Body of pancreas (tissue), 4 donors: ENCODE data around the gene DAAM1. TPM values are rescaled to one million over a fixed set of nuclear protein-coding genes. Genes with fewer than 3 reads are reported as not detected.
A peak's percentile ranks its signal among the peaks of the same experiment; 100 is the strongest.

ENCODE experiments used
- ATAC-seq: fragments of 150-250 bp; one replicate; pipeline ENCODE4 v1.9.1; 2016
- DNase-seq, 4 donors: peaks; one replicate each; pipeline ENCODE4 v3.0.0-alpha.2; 2019
- H3K27ac ChIP-seq, 4 donors: fragments of 200-600 bp; sonication (generic); 1 replicate in 3 of 4; 2 replicates in 1 of 4; pipeline versions ENCODE4 v1.5.1 to v1.6.1; 2016 to 2019; ENCODE audit warnings: mild to moderate bottlenecking in 1 of 4, mixed read lengths in 1 of 4, moderate library complexity in 1 of 4
- H3K27me3 ChIP-seq, 2 donors: fragments of 200-600 bp; sonication (generic); one replicate each; pipeline ENCODE4 v1.6.0; 2016; ENCODE audit warnings: mild to moderate bottlenecking in 1 of 2
- H3K36me3 ChIP-seq, 2 donors: fragments of 200-600 bp; sonication (generic); replicated peaks in 1 of 2; 2 replicates each; pipeline ENCODE4 v1.5.1; 2016; ENCODE audit warnings: low read depth in 2 of 2; ENCODE audit not compliant: insufficient read depth in 1 of 2
- H3K4me1 ChIP-seq: fragments of 200-600 bp; sonication (generic); one replicate; pipeline ENCODE4 v1.6.0; 2016
- H3K4me3 ChIP-seq, 2 donors: fragments of 200-600 bp; sonication (generic); 1 replicate in 1 of 2; 2 replicates in 1 of 2; pipeline ENCODE4 v1.5.1; 2016 to 2019
- H3K9me3 ChIP-seq, 3 donors: fragments of 200-600 bp; sonication (generic); 1 replicate in 2 of 3; 2 replicates in 1 of 3; pipeline ENCODE4 v1.5.1; 2016
- POLR2A ChIP-seq, 3 donors: fragments of 450-650 bp; IDR thresholded peaks; one replicate each; pipeline ENCODE4 v1.6.1; 2016; ENCODE audit warnings: antibody characterized with exemption in 3 of 3, mild to moderate bottlenecking in 2 of 3
- WGBS, 2 donors: methylation state at CpG; one replicate each; pipeline ENCODE4 v1.1.5; 2017; 5-methylcytosine and 5-hydroxymethylcytosine counted together
- intact Hi-C: fragments of 100-400 bp; cut with DNase I; formaldehyde crosslinking; loops from one replicate; pipeline ENCODE4 v1.15.1; 2023
- total RNA-seq, 2 donors: library from RNA; depleted of rRNA; stranded (reverse); fragments of >200 nt; gene quantifications; one replicate each; pipeline ENCODE4 v1.1.0, GENCODE V29; 2016
- TF ChIP-seq, protein P1 (sequence below), 7 experiments: fragments of 450-650 bp in 4 of 7; fragments of 200-600 bp in 3 of 7; sonication (generic) in 3 of 7; IDR thresholded peaks; one replicate each; pipeline ENCODE4 v1.5.1; 2016 to 2019; ENCODE audit warnings: antibody characterized with exemption in 7 of 7

DAAM1 gene
- total RNA-seq, 2 donors from 2014 or later = 16.9 to 42.5 TPM

DNA sequence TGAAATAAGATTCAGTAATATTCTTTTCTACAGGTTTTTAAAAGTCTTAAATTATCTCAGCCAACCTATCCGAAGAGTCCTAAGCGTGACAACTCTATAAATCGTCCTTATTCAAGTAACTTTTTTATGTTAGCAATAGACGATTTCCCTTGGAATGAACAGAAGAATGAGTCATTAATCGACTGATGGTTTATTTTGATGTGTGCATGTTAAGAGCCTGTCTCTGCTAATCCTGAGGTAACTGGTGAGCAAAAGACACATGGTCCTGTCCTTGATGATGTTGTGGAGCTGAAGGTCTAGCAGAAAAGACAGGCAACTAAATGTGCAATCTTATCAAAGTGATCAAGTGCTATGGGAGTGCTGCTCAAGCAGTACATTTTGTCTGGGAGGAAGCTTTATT is 80.4 kb downstream of the DAAM1 start:
- intact Hi-C loops = no loop called here
- no peak for DNase-seq
- no peaks in the 10 kb centered on the region for H3K9me3 ChIP-seq
- H3K27ac ChIP-seq = no peak overlapping the region
- no peaks in the 10 kb centered on the region for H3K27me3 ChIP-seq
- peaks cover 0 to 2% of the 10 kb centered on the region in 2 donors for H3K36me3 ChIP-seq
- WGBS, 2 donors = 91 to 92% methylated on average over 5 of the region's 5 CpGs
- no peak overlapping the region for H3K4me3 ChIP-seq
- peaks cover 5% of the 10 kb centered on the region for H3K4me1 ChIP-seq
- ATAC-seq = no peak
- TF ChIP-seq, protein P1, sequence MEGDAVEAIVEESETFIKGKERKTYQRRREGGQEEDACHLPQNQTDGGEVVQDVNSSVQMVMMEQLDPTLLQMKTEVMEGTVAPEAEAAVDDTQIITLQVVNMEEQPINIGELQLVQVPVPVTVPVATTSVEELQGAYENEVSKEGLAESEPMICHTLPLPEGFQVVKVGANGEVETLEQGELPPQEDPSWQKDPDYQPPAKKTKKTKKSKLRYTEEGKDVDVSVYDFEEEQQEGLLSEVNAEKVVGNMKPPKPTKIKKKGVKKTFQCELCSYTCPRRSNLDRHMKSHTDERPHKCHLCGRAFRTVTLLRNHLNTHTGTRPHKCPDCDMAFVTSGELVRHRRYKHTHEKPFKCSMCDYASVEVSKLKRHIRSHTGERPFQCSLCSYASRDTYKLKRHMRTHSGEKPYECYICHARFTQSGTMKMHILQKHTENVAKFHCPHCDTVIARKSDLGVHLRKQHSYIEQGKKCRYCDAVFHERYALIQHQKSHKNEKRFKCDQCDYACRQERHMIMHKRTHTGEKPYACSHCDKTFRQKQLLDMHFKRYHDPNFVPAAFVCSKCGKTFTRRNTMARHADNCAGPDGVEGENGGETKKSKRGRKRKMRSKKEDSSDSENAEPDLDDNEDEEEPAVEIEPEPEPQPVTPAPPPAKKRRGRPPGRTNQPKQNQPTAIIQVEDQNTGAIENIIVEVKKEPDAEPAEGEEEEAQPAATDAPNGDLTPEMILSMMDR (IDR thresholded peaks at IDR 0.05) = no peak
- no peak for TF ChIP-seq POLR2A (IDR thresholded peaks at IDR 0.05)

DNA sequence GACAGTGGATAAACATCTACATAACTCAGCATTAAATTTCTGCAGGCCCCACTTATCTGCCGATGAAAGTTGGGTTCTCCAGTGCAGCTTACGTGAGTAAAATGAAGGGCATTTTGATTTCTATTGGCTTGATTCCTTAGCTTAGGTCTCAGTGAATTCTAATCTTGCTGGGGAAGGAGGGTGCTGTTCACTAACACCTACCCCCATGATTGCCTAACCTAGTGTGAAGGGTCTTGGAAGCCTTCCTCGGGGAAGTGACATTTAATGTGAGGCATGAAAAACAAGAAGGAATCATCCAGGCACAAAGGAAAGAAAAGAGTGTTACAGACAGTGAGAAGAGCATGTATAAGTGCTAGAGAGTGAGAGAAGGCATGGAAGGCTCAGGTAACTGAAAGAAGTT is 81.0 kb downstream of the DAAM1 start:
- TF ChIP-seq POLR2A (IDR thresholded peaks at IDR 0.05) = no peak
- TF ChIP-seq, protein P1 (IDR thresholded peaks at IDR 0.05) = no peak
- no peak for ATAC-seq
- peaks cover 0 to 2% of the 10 kb centered on the region in 2 donors for H3K36me3 ChIP-seq

DNA sequence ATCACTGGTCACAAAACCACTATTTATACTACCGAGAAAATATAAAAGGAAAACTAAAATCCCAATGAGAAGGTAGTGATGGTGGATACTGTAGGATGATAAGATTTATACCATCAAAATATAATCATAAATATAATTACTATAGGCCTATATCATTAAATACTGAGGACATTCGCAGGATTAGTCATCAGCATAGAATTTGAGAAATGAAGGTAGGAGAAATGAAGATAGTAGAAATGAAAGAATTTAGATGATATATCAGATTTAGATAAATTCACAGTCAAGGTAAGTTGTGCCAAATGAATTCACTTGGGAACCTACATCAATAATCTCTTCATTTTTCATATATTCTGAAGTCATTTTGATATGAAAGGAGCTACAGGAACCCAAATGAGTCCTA is 82.8 kb downstream of the DAAM1 start:
- ATAC-seq (no peak), DNase-seq (no peak)
- intact Hi-C loops = no loop called here
- TF ChIP-seq POLR2A (IDR thresholded peaks at IDR 0.05) = no peak
- TF ChIP-seq, protein P1 (IDR thresholded peaks at IDR 0.05) = no peak
- Histone ChIP-seq H3K27ac (no peak overlapping the region), H3K9me3 (no peaks in the 10 kb centered on the region), H3K4me3 (no peak overlapping the region), H3K27me3 (no peaks in the 10 kb centered on the region), H3K36me3 (peaks cover 0 to 2% of the 10 kb centered on the region in 2 donors), H3K4me1 (peaks cover 23% of the 10 kb centered on the region)
- 90 to 93% methylated on average over 2 of the region's 2 CpGs for WGBS, 2 donors

More for the DNA sequence above, 81.0 kb downstream of the DAAM1 start:
- no peaks in the 10 kb centered on the region for H3K9me3 ChIP-seq
- H3K4me3 ChIP-seq = no peak overlapping the region
- no peak overlapping the region for H3K27ac ChIP-seq
- H3K27me3 ChIP-seq = no peaks in the 10 kb centered on the region
- 90 to 93% methylated on average over 3 of the region's 3 CpGs for WGBS, 2 donors
- no peak for DNase-seq
- H3K4me1 ChIP-seq = peaks cover 5% of the 10 kb centered on the region
- intact Hi-C loops = no loop called here

DNA sequence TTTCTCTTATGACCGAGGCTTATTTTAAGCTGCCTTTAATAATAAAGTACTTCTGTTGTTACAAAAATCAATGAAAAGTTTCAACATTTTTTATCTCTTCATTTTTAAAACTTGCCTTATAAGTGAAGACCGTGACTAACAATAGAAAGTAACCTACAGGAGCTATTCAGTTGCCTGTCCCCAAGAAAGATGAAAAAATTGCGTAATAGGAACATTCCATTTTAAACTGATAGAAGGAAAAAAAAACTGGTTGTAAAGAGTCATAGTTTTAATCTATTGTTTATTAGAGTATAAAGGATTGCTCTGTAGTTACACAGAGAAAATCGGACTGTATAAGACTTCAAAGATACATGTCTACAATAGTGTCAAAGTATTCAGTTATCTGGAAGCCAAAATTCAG is 83.3 kb downstream of the DAAM1 start:
- Histone ChIP-seq H3K9me3 (no peaks in the 10 kb centered on the region), H3K27ac (peak overlapping the region in 1 of 4 donors; percentile 12), H3K4me1 (peaks cover 24% of the 10 kb centered on the region), H3K4me3 (no peak overlapping the region), H3K27me3 (no peaks in the 10 kb centered on the region), H3K36me3 (peaks cover 0 to 2% of the 10 kb centered on the region in 2 donors)
- 60 to 67% methylated on average over 4 of the region's 4 CpGs for WGBS, 2 donors
- DNase-seq = no peak
- no peak for TF ChIP-seq POLR2A (IDR thresholded peaks at IDR 0.05)
- TF ChIP-seq, protein P1 (IDR thresholded peaks at IDR 0.05) = no peak
- no peak for ATAC-seq
- intact Hi-C loops = no loop called here

DNA sequence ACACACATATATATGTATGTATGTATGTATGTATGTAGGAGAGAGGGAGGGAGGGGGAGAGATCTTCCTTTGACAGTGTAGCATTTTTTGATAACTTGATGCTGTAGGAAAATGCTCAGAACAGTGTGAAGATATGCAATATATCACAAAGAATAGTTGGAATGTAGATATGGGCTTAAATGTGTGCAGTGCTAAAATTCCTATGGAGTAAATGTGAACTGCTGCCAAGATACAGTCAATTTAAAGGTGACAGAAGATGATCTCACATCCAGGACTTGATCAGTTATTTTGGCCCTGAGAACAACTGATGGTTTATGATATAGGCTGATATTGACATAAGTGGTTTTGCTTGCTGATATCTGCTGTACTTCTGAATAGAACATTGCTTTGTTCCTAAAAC is 84.2 kb downstream of the DAAM1 start:
- Histone ChIP-seq H3K4me3 (no peak overlapping the region), H3K27me3 (no peaks in the 10 kb centered on the region), H3K9me3 (no peaks in the 10 kb centered on the region), H3K27ac (no peak overlapping the region), H3K4me1 (peaks cover 24% of the 10 kb centered on the region), H3K36me3 (peaks cover 0 to 2% of the 10 kb centered on the region in 2 donors)
- intact Hi-C loops = no loop called here
- DNase-seq (no peak), ATAC-seq (no peak)
- no peak for TF ChIP-seq POLR2A (IDR thresholded peaks at IDR 0.05)
- TF ChIP-seq, protein P1 (IDR thresholded peaks at IDR 0.05) = no peak
